Fibroblast of villous mesenchyme (primary cell): ENCODE results near the gene HTR3D. TPM values are rescaled to one million over a fixed set of nuclear protein-coding genes. Genes with fewer than 3 reads are reported as not detected.

Source experiments
- DNase-seq: peaks from one replicate; pipeline ENCODE4 v3.0.0-alpha.2; 2010; ENCODE audit warnings: low read depth
- H3K4me3 ChIP-seq: 2 replicates; pipeline ENCODE4 v1.5.1; 2011; ENCODE audit warnings: low read depth, mild to moderate bottlenecking, low read length
- total RNA-seq: library from RNA; depleted of rRNA; stranded (reverse); fragments of >200 nt; gene quantifications from 2 replicates; pipeline ENCODE4 v1.2.3, GENCODE V29; 2012
- TF ChIP-seq, protein P1 (sequence below): IDR thresholded peaks from 2 replicates; pipeline ENCODE4 v1.5.1; 2012; ENCODE audit warnings: low read depth, mild to moderate bottlenecking, low read length; ENCODE audit not compliant: insufficient read depth

HTR3D gene, protein sequence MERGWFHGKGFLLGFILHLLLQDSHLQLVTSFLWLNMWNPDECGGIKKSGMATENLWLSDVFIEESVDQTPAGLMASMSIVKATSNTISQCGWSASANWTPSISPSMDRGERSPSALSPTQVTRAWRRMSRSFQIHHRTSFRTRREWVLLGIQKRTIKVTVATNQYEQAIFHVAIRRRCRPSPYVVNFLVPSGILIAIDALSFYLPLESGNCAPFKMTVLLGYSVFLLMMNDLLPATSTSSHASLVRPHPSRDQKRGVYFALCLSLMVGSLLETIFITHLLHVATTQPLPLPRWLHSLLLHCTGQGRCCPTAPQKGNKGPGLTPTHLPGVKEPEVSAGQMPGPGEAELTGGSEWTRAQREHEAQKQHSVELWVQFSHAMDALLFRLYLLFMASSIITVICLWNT
- not detected in 2 replicates for total RNA-seq

DNA sequence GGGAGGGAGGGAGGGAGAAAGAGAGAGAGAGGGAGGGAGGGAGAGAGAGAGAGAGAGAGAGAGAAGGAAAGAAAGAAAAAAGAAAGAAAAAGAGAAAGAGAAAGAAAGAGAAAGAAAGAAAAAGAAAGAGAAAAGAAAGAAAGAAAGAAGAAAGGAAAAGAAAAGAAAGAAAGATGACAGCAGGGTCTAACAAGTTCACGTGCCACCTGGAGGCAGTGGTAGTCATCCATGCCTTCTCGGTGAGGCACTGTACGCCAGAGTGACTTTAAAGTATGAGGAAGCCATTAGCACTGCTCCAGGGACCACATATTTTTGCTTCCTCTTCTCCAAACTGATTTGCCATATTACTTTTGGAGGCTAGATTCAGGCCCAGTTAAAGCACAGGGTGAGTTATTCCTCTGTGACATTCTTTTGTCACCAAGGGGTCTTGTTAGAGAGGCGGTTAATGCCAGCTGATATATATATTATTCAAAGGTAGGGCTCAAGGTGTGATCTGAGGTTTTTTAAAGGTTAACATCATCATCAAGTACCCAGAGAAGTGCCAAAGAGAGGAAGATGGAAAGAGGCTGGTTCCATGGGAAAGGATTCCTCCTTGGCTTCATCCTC, at the start of gene HTR3D:
HTR3D (plus strand) TSS at position 556 of the 606 bp plus-strand sequence; CDS start at position 556, 0 bp downstream.
- no peak for DNase-seq
- TF ChIP-seq, protein P1, sequence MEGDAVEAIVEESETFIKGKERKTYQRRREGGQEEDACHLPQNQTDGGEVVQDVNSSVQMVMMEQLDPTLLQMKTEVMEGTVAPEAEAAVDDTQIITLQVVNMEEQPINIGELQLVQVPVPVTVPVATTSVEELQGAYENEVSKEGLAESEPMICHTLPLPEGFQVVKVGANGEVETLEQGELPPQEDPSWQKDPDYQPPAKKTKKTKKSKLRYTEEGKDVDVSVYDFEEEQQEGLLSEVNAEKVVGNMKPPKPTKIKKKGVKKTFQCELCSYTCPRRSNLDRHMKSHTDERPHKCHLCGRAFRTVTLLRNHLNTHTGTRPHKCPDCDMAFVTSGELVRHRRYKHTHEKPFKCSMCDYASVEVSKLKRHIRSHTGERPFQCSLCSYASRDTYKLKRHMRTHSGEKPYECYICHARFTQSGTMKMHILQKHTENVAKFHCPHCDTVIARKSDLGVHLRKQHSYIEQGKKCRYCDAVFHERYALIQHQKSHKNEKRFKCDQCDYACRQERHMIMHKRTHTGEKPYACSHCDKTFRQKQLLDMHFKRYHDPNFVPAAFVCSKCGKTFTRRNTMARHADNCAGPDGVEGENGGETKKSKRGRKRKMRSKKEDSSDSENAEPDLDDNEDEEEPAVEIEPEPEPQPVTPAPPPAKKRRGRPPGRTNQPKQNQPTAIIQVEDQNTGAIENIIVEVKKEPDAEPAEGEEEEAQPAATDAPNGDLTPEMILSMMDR = no peak
- H3K4me3 ChIP-seq = no peak within 1 kb of the TSS

DNA sequence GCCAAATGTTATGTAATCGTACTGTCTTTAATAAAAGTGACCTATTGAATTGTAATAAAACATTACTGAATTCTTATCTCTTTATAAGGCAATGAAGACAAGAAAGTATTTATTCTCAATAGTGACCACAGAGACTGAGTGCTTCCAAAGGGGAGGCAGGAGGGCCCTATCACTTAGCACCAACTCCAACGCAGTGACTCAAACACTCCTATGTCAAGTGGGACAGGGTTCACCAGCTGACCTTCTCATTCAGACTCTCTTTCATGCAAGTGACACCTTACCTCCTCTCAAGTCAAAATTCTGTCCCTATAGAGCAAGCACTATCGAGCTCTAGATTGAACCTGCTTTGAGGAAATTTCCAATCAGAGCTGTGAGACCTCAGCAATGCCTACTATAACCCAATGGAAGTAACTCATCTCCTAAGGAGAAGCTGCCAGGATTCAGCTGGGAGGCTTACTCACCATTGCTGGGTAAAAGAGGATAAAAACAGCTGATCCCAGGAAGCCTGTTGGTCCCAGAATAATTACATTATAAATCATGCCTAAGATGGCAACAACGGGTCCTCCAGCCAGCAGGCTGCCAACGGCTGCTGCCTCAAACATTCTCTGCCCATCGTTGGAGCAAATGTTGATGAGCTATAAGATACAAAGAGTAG, 49.4 kb upstream of the HTR3D start:
- TF ChIP-seq, protein P1 = no peak
- DNase-seq = no peak
- no peak overlapping the region for H3K4me3 ChIP-seq

DNA sequence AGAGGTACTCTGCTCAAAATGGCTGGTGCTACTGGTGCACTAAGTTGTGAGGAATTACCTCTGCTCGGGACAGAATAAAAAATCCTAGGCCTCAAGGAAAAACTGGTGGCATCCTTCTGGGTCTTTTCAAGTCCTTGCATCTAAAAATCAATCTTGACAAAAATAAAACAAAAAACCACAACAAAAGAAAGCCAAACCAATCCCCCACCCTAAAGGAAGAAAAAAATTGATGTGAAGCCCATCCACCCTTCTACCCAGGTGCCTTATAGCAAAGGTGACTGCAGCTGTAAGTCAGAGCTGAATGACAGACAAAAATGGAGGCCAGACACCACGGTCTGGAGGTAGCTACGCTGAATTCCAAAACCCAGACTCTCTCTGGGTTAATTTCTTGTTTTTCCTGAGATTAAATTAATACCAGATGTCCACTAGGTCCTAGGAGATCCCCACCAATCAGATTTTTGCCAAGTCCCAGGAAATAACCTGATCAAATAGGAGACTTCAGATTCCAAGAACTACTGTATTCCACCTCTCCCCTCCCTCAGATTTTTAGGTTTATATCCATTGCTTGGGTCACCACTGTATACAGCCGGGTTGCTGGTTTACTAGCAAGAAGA, 47.3 kb upstream of the HTR3D start:
- TF ChIP-seq, protein P1 = no peak
- no peak overlapping the region for H3K4me3 ChIP-seq
- DNase-seq = peak; percentile 25

- no peak overlapping the region for H3K4me3 ChIP-seq
- TF ChIP-seq, protein P1 = no peak
- DNase-seq = no peak
Observed at GRCh38 chr3:183984749-183985729, 46.5 kb upstream of the HTR3D start.

DNA sequence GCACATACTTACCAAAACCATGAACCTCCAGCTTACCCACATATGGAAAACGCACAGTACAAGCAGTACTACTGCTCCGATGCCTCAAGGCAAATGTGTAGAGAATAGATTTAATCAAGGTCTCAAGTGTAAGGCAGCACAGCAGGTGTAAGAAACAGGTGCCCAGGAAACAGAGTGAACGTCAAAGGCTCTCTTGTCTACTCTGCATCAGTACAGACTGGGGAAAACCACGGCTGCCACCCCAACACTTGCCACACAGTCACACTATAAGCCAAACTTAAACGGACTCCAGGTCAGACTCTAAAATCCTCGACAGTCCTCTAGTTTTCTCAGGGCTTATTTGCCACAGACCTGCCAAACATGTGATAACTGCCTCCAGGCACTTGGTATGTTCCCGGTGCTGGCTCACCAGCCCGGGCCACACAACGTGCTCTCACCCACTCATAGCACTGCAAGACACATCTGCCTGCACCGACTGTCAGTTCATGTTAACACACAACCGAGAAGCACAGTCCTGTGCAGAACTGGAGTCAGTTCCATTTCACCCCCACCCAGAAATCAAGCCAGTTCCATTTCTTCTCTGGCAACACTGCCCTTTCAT, 44.4 kb upstream of the HTR3D start:
- TF ChIP-seq, protein P1 = no peak
- no peak for DNase-seq
- no peak overlapping the region for H3K4me3 ChIP-seq
